K562 (cell line): ENCODE results near the gene YTHDF1. TPM values are rescaled to one million over a fixed set of nuclear protein-coding genes. Genes with fewer than 3 reads are reported as not detected.

Source experiments
- ATAC-seq: fragments of 200-7000 bp; cut with Tn5 transposase; 3 replicates; pipeline ENCODE4 v1.9.1; 2020; ENCODE audit warnings: moderate library complexity
- BruUV-seq: library from RNA; stranded (reverse); fragments of 400-500 nt; replicated peaks from 2 replicates; lab custom pipeline; 2021; lab: Mats Ljungman, UMichigan
- CTCF ChIA-PET: fragments of 300-600 bp; formaldehyde crosslinking; extraction: SDS; loops from one replicate; lab custom pipeline; 2021; ENCODE audit warnings: low intra/inter-chr PET ratio; lab: Yijun Ruan, JAX
- POLR2A ChIA-PET: fragments of 300-600, 350-650 bp; sonication (Branson Sonifier 250); formaldehyde crosslinking; extraction: SDS; loops from one replicate; lab custom pipeline; 2021; ENCODE audit warnings: antibody characterized with exemption, inconsistent platforms; lab: Yijun Ruan, JAX
- DNase-seq, 4 experiments: peaks; one replicate each; pipeline versions ENCODE4 v3.0.0 to v3.0.0-alpha.2; 2011 to 2018; ENCODE audit warnings: low spot score in 3 of 4, mixed read lengths in 3 of 4; ENCODE audit errors: extremely low read depth in 1 of 4
- FAIRE-seq: peaks from 2 replicates; lab custom pipeline; 2011; peaks lifted over from hg19 to GRCh38; lab: Jason Lieb, UNC
- H2AFZ ChIP-seq: 2 replicates; pipeline ENCODE4 v1.6.0; 2011; ENCODE audit warnings: low read depth, low read length, control low read depth, inconsistent platforms
- H3K27ac ChIP-seq: fragments of 200-600 bp; 3 replicates; pipeline ENCODE4 v1.8.0; 2011; ENCODE audit warnings: low read depth, mild to moderate bottlenecking, control low read depth, inconsistent platforms, low read length, moderate library complexity, mixed read lengths; ENCODE audit errors: extremely low read depth
- H3K27me3 ChIP-seq, 2 experiments: fragments of 300-600 bp in 1 of 2; 2 replicates in 1 of 2; 3 replicates in 1 of 2; pipeline versions ENCODE4 v1.6.0 to v1.8.0; 2011; ENCODE audit warnings: inconsistent platforms in 2 of 2, low read length in 2 of 2, mild to moderate bottlenecking in 1 of 2, mixed read lengths in 1 of 2, moderate library complexity in 1 of 2; ENCODE audit not compliant: control insufficient read depth in 2 of 2, insufficient read depth in 2 of 2
- H3K36me3 ChIP-seq: fragments of 300-600 bp; 3 replicates; pipeline ENCODE4 v1.8.0; 2011; ENCODE audit warnings: mild to moderate bottlenecking, low read length, inconsistent platforms; ENCODE audit not compliant: control insufficient read depth, insufficient read depth
- H3K4me1 ChIP-seq, 2 experiments: fragments of 200-600 bp in 1 of 2; replicated peaks in 1 of 2; 2 replicates in 1 of 2; 3 replicates in 1 of 2; pipeline versions ENCODE4 v1.5.1 to v1.8.0; 2011; ENCODE audit warnings: inconsistent platforms in 2 of 2, low read length in 2 of 2, mild to moderate bottlenecking in 1 of 2, mixed read lengths in 1 of 2, moderate library complexity in 1 of 2; ENCODE audit not compliant: control insufficient read depth in 2 of 2, insufficient read depth in 2 of 2
- H3K4me2 ChIP-seq: 2 replicates; pipeline ENCODE4 v1.6.1; 2011; ENCODE audit warnings: low read length, control low read depth, inconsistent platforms, mixed read lengths; ENCODE audit not compliant: insufficient read depth
- H3K4me3 ChIP-seq: fragments of 200-600 bp; sonication (generic), shearing (Covaris generic); 2 replicates; pipeline ENCODE4 v1.5.1; 2016; ENCODE audit warnings: control low read depth, inconsistent platforms
- H3K79me2 ChIP-seq: fragments of 200-600 bp; 3 replicates; pipeline ENCODE4 v1.8.0; 2011; ENCODE audit warnings: low read length, inconsistent platforms; ENCODE audit not compliant: control insufficient read depth, insufficient read depth
- H3K9ac ChIP-seq, 2 experiments: 2 replicates each; pipeline versions ENCODE4 v1.6.0 to v1.6.1; 2011; ENCODE audit warnings: low read depth in 2 of 2, low read length in 2 of 2, control low read depth in 1 of 2, inconsistent platforms in 1 of 2, mild to moderate bottlenecking in 1 of 2, mixed read lengths in 1 of 2; ENCODE audit not compliant: insufficient read depth in 1 of 2
- H3K9me1 ChIP-seq: one replicate; pipeline ENCODE4 v1.6.0; 2011; ENCODE audit warnings: inconsistent platforms, mild to moderate bottlenecking, low read length, moderate library complexity; ENCODE audit not compliant: control insufficient read depth, insufficient read depth
- H3K9me3 ChIP-seq: replicated peaks from 2 replicates; pipeline ENCODE4 v1.5.1; 2011; ENCODE audit warnings: low read depth, low read length, inconsistent platforms; ENCODE audit not compliant: control insufficient read depth, insufficient read depth
- H4K20me1 ChIP-seq: replicated peaks from 2 replicates; pipeline ENCODE4 v1.6.1; 2011; ENCODE audit warnings: low read length, inconsistent platforms, mixed read lengths; ENCODE audit not compliant: control insufficient read depth, insufficient read depth
- ARID1B ChIP-seq: fragments of 450-650 bp; IDR thresholded peaks from 2 replicates; pipeline ENCODE4 v1.6.1; 2016; ENCODE audit warnings: antibody characterized with exemption, mild to moderate bottlenecking, inconsistent platforms
- CBX5 ChIP-seq: IDR thresholded peaks from 2 replicates; pipeline ENCODE4 v1.6.1; 2014; ENCODE audit warnings: low read depth, borderline replicate concordance
- CEBPB ChIP-seq: fragments of 450-650 bp; IDR thresholded peaks from 2 replicates; pipeline ENCODE4 v1.6.1; 2016; ENCODE audit warnings: missing genetic modification characterization, missing compliant biosample characterization
- CEBPG ChIP-seq, 3 experiments: fragments of 200-800 bp in 1 of 3; sonication (Bioruptor generic) in 1 of 3; sonication (generic) in 1 of 3; formaldehyde crosslinking in 1 of 3; IDR thresholded peaks in 2 of 3; conservative IDR thresholded peaks in 1 of 3; 2 replicates each; pipeline versions ENCODE4 v1.6.1 to v1.8.0; 2016 to 2022; ENCODE audit warnings: missing compliant biosample characterization in 2 of 3, missing genetic modification characterization in 2 of 3, mild to moderate bottlenecking in 1 of 3, missing genetic modification reagents in 1 of 3
- FOXM1 ChIP-seq, 2 experiments: fragments of 450-650 bp in 1 of 2; sonication (generic) in 1 of 2; formaldehyde crosslinking in 1 of 2; IDR thresholded peaks; 2 replicates each; pipeline versions ENCODE4 v1.6.1 to v1.9.0; 2017 to 2022; ENCODE audit warnings: low read depth in 2 of 2, mild to moderate bottlenecking in 2 of 2, missing genetic modification reagents in 1 of 2, moderate library complexity in 1 of 2
- HMGXB4 ChIP-seq: sonication (generic); formaldehyde crosslinking; IDR thresholded peaks from 2 replicates; pipeline ENCODE4 v1.8.1; 2023; ENCODE audit warnings: mild to moderate bottlenecking, missing genetic modification reagents
- MAFK ChIP-seq: IDR thresholded peaks from 2 replicates; pipeline ENCODE4 v1.6.1; 2011; ENCODE audit warnings: low read length, improper control_type of control experiment
- POLR2A ChIP-seq: fragments of 450-650 bp; conservative IDR thresholded peaks from 2 replicates; pipeline ENCODE4 v1.6.1; 2016
- POLR2AphosphoS5 ChIP-seq: IDR thresholded peaks from 2 replicates; pipeline ENCODE4 v1.6.1; 2011; ENCODE audit warnings: mild to moderate bottlenecking, low read depth, low read length, moderate library complexity; ENCODE audit not compliant: control insufficient read depth, insufficient read depth
- POLR2H ChIP-seq: IDR thresholded peaks from 2 replicates; pipeline ENCODE4 v1.6.1; 2016; ENCODE audit warnings: missing genetic modification characterization, low read depth, mild to moderate bottlenecking, control low read depth, missing compliant biosample characterization, moderate library complexity
- PRMT5 ChIP-seq: sonication (generic); formaldehyde crosslinking; IDR thresholded peaks from 2 replicates; pipeline ENCODE4 v1.5.0; 2020; ENCODE audit warnings: missing genetic modification reagents
- RUNX1 ChIP-seq: sonication (generic); IDR thresholded peaks from 2 replicates; pipeline ENCODE4 v1.6.1; 2016; ENCODE audit warnings: antibody characterized with exemption, low read depth
- SMARCE1 ChIP-seq: fragments of 450-650 bp; IDR thresholded peaks from 2 replicates; pipeline ENCODE4 v1.7.1; 2016; ENCODE audit warnings: mild to moderate bottlenecking
- SUPT5H ChIP-seq: fragments of 450-650 bp; IDR thresholded peaks from 2 replicates; pipeline ENCODE4 v1.6.1; 2016
- U2AF2 ChIP-seq: fragments of 200-400 bp; formaldehyde crosslinking; optimal IDR thresholded peaks from 2 replicates; pipeline ENCODE3; 2017; ENCODE audit warnings: low read depth, mild to moderate bottlenecking, low read length
- YY1 ChIP-seq, 3 experiments: IDR thresholded peaks; 2 replicates each; pipeline ENCODE4 v1.6.1; 2011; ENCODE audit warnings: low read length in 2 of 3, mild to moderate bottlenecking in 2 of 3, moderate library complexity in 2 of 3, borderline replicate concordance in 1 of 3, control low read depth in 1 of 3, low read depth in 1 of 3; ENCODE audit not compliant: insufficient read depth in 3 of 3, insufficient replicate concordance in 2 of 3, control insufficient read depth in 1 of 3, insufficient read length in 1 of 3; ENCODE audit errors: extremely low read depth in 1 of 3
- ZNF224 ChIP-seq: sonication (generic); formaldehyde crosslinking; IDR thresholded peaks from 2 replicates; pipeline ENCODE4 v1.8.0; 2022; ENCODE audit warnings: mild to moderate bottlenecking, missing genetic modification reagents
- ZNF324 ChIP-seq: fragments of 250-450 bp; sonication (Bioruptor Pico); IDR thresholded peaks from 2 replicates; pipeline ENCODE4 v1.4.0; 2020; ENCODE audit warnings: mild to moderate bottlenecking
- ZNF444 ChIP-seq: fragments of 250-450 bp; sonication (Bioruptor Pico); IDR thresholded peaks from 2 replicates; pipeline ENCODE4 v1.4.0; 2020; ENCODE audit warnings: mild to moderate bottlenecking, moderate library complexity
- ZNF766 ChIP-seq: fragments of 200-800 bp; sonication (Bioruptor generic); conservative IDR thresholded peaks from 2 replicates; pipeline ENCODE4 v1.6.1; 2016; ENCODE audit warnings: missing genetic modification characterization, missing compliant biosample characterization
- WGBS: fragments of 100-300 bp; shearing (Covaris generic); methylation state at CpG from one replicate; pipeline ENCODE4 v1.1.6; 2016; ENCODE audit warnings: low coverage, mixed read lengths; ENCODE audit not compliant: insufficient coverage; ENCODE audit errors: missing lambda C conversion rate; 5-methylcytosine and 5-hydroxymethylcytosine counted together
- in situ Hi-C: fragments of 300-500 bp; cut with MboI; formaldehyde crosslinking; loops from 4 replicates; pipeline ENCODE4 v1.15.0; 2018; ENCODE audit warnings: inconsistent platforms, mixed read lengths
- intact Hi-C: fragments of 100-400 bp; cut with micrococcal nuclease; formaldehyde crosslinking; loops from 2 replicates; pipeline ENCODE4 v1.14.2; 2022
- polyA plus RNA-seq, 8 experiments: library from polyadenylated mRNA; depleted of rRNA in 4 of 8; stranded (reverse) in 5 of 8; unstranded in 3 of 8; fragments of >200 nt; fragmentation: Nextera tagmentation in 2 of 8; fragmentation: Illumina TruSeq in 1 of 8; extraction: Ambion mirVana in 2 of 8; extraction: Trizol in 1 of 8; gene quantifications; 2 replicates each; pipeline versions ENCODE4 v1.2.1 to v1.2.3, GENCODE V29; 2011 to 2014; ENCODE audit warnings: inconsistent platforms in 1 of 8, missing spikeins in 1 of 8
- total RNA-seq, 7 experiments: library from RNA; depleted of rRNA in 6 of 7; stranded (reverse); fragments of >200 nt in 6 of 7; fragmentation: Illumina TruSeq in 2 of 7; extraction: Trizol in 2 of 7; gene quantifications; 2 replicates each; pipeline versions ENCODE4 v1.2.1 to v1.2.3, GENCODE V29; 2011 to 2021; ENCODE audit warnings: low replicate concordance in 1 of 7

Gene YTHDF1
- total and polyA plus RNA-seq, 9 of the 15 experiments (the other 6 are each of a cell fraction or from before 2014, with no cell fraction given): 10.1 to 42.4 (median 27.8) TPM

- no TSS peak for BruUV-seq
- H3K79me2 ChIP-seq: peaks cover 40% of the 10 kb centered on the region
- DNase-seq: no peak
- intact Hi-C loops: no loop called here
- ATAC-seq: no peak
- H3K4me2 ChIP-seq: no peak overlapping the region
- peaks cover 52% of the 10 kb centered on the region for H4K20me1 ChIP-seq
- ChIA-PET POLR2A (interaction anchor here (1.0 to 1.5 kb wide), 2 partner anchors 7 to 9 kb away, joined by 3 to 4 read pairs; no protein-coding TSS in a partner anchor), CTCF (no interaction called here)
- H3K9ac ChIP-seq: no peak overlapping the region
- in situ Hi-C loops: no loop called here
- no peak overlapping the region for H2AFZ ChIP-seq
- H3K4me3 ChIP-seq: no peak overlapping the region
- no peak overlapping the region for H3K27ac ChIP-seq
- FAIRE-seq: no peak
- H3K9me1 ChIP-seq: peaks cover 5% of the 10 kb centered on the region
- H3K36me3 ChIP-seq: peaks cover 49% of the 10 kb centered on the region
- H3K4me1 ChIP-seq: peaks cover 8 to 15% of the 10 kb centered on the region in 2 experiments; a peak in 4 of 5 replicates
- WGBS: 84% methylated on average over 4 of the region's 4 CpGs
- H3K9me3 ChIP-seq: no peaks in the 10 kb centered on the region
- H3K27me3 ChIP-seq: no peaks in the 10 kb centered on the region
- TF ChIP-seq YY1 (IDR thresholded peaks at IDR 0.05; ENCODE audit: borderline replicate concordance in 1 of 3, control insufficient read depth in 1 of 3, extremely low read depth in 1 of 3, insufficient read depth in 3 of 3, insufficient read length in 1 of 3, insufficient replicate concordance in 2 of 3, low read depth in 1 of 3, low read length in 2 of 3): no peak
- no peak for TF ChIP-seq ZNF324
- no peak for TF ChIP-seq ARID1B
- no peak for TF ChIP-seq PRMT5 (CRISPR knock-in tag)
- no peak for TF ChIP-seq POLR2AphosphoS5
- TF ChIP-seq CEBPB (tag): 0 out of 2 replicates have a peak, but pooled peaks have one; percentile 26
- TF ChIP-seq FOXM1 (IDR thresholded peaks at IDR 0.05; ENCODE audit: low read depth): no peak
- no peak for TF ChIP-seq FOXM1 (CRISPR knock-in tag; IDR thresholded peaks at IDR 0.05; ENCODE audit: low read depth)
- TF ChIP-seq CEBPG (CRISPR knock-in tag; IDR thresholded peaks at IDR 0.05): no peak
- 0 out of 4 replicates have a peak, but pooled peaks of 1 of the 2 experiments have one; percentile 18 for TF ChIP-seq CEBPG (tag; conservative IDR thresholded peaks at IDR 0.05 in 1 of 2, IDR thresholded peaks at IDR 0.05 in 1 of 2)
- no peak for TF ChIP-seq POLR2H (tag)
- TF ChIP-seq SMARCE1: no peak
- TF ChIP-seq HMGXB4 (CRISPR knock-in tag): no peak
- no peak for TF ChIP-seq ZNF444 (CRISPR knock-in tag)
- TF ChIP-seq RUNX1: no peak
- 0 out of 2 replicates have a peak, but pooled peaks have one; percentile 20 for TF ChIP-seq POLR2A
- no peak for TF ChIP-seq ZNF224
- no peak for TF ChIP-seq MAFK
- no peak for TF ChIP-seq U2AF2
- TF ChIP-seq SUPT5H: 0 out of 2 replicates have a peak, but pooled peaks have one; percentile 7
- TF ChIP-seq CBX5: no peak
- TF ChIP-seq ZNF766 (CRISPR knock-in tag): no peak
These were observed 21.1 kb downstream of the YTHDF1 start for GRCh38 chr20:63194797-63195173.
